ENCODE data around the gene NSUN6.

The NSUN6 gene, protein sequence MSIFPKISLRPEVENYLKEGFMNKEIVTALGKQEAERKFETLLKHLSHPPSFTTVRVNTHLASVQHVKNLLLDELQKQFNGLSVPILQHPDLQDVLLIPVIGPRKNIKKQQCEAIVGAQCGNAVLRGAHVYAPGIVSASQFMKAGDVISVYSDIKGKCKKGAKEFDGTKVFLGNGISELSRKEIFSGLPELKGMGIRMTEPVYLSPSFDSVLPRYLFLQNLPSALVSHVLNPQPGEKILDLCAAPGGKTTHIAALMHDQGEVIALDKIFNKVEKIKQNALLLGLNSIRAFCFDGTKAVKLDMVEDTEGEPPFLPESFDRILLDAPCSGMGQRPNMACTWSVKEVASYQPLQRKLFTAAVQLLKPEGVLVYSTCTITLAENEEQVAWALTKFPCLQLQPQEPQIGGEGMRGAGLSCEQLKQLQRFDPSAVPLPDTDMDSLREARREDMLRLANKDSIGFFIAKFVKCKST

DNA sequence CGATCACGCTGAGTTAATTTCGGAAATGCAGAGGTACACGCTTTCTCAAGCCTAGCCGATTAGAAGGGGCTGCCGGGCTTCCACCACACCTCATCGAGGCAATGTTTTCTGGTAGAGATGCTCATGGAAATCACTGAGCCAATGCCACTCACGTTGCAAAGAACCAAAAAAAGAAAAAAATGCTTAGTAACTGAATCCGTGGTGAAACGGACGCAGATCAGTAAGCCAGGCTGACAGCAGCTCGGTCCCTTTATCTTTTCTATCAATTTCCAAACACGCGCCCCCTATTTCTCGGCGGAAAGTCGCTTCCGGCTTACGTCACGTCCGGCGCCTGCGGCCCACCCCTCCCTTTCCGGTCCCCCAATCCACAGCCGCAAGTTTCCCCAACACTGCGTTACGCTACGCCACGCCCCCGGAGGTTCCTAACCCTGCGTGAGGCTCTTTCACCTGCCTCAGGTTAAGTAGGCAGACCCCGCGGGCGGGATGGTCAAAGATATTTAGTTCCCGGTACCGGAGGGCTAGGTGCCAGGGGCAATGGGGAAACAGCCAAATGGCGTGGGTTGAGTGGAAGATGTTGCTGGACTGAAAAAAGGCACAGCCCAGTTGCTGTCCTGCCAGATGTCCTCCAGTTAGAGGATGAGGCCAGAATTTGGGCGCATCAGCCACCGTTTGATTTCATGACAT is at the start of gene NSUN6:
Gene NSUN6 (minus strand): TSS at position 264 of the 684 bp plus-strand sequence. CDS start 384 bp downstream, outside the sequence.
- peaks cover 0 to 6% of the 10 kb centered on the region in 2 donors for H3K36me3 ChIP-seq (ENCODE audit: control insufficient read depth in 1 of 2, insufficient read depth in 2 of 2, low read length in 2 of 2)
- peaks cover 0 to 20% of the 10 kb centered on the region in 2 donors for H3K4me1 ChIP-seq (ENCODE audit: control insufficient read depth in 1 of 2, insufficient read depth in 2 of 2, low read length in 2 of 2)
- H3K27ac ChIP-seq (ENCODE audit: low read length), result peak within 1 kb of the TSS; percentile 93
- H3K4me3 ChIP-seq (ENCODE audit: low read depth in 1 of 2, low read length in 2 of 2), result peak within 1 kb of the TSS; percentile 86 to 98
- no peaks in the 10 kb centered on the region for H3K27me3 ChIP-seq (ENCODE audit: low read depth, low read length)
- no peaks in the 10 kb centered on the region for H3K9me3 ChIP-seq (ENCODE audit: control insufficient read depth in 1 of 2, low read length in 2 of 2)

DNA sequence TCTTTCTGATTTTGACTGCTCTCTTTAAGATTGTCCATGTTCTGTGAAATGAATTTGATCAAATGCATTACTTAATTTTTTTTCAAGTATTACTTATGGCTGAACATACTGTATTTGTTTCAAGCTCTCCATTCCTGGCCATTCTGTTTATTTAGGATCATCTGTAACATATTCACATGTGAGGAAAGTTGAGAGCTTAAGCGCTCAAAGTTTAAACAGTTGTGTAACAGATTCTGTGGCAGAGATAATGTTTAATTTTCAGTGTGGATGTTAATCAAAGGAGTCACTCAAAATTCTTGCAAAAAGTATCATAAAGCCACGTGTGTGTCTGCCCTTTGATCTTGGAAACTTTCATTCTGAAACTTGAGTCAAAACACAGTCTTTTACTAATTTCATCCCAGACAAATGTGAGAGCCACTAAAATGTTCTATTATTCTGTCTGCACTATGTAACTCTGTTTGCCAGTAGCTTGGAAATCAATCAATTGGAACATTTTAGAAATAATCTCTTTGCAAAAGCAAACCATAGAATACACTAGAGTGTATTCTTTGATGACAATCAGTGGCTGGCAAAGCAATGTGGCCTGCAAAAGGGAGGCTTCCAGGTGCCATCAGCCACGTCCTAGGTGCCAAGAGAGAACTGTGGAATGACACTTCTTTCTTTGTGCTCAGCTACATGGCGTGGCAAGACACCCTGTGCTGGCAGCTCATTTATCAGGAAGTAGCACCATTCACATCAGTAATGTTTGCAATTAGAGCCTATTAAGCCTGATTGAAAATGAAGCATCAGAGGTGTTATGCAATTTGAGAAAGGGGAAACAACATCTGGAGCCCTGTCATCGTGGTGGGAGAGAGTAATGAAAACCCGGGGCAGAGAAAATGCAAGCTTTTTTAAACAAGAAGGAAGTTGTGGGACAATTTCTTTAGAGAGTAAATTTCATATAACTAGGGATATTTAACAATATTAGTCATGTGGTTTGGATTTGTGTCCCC is 48.8 kb upstream of the NSUN6 start:
- Histone ChIP-seq H3K36me3 (ENCODE audit: control insufficient read depth in 1 of 2, insufficient read depth in 2 of 2, low read length in 2 of 2) (no peaks in the 10 kb centered on the region), H3K27ac (ENCODE audit: low read length) (no peak overlapping the region), H3K9me3 (ENCODE audit: control insufficient read depth in 1 of 2, low read length in 2 of 2) (peaks cover 0 to 4% of the 10 kb centered on the region in 2 donors), H3K4me3 (ENCODE audit: low read depth in 1 of 2, low read length in 2 of 2) (no peak overlapping the region), H3K4me1 (ENCODE audit: control insufficient read depth in 1 of 2, insufficient read depth in 2 of 2, low read length in 2 of 2) (no peaks in the 10 kb centered on the region), H3K27me3 (ENCODE audit: low read depth, low read length) (no peaks in the 10 kb centered on the region)

GRCh38 chr10:18690541-18690940 is 39.2 kb upstream of the NSUN6 start:
- Histone ChIP-seq H3K27me3 (ENCODE audit: low read depth, low read length) (no peaks in the 10 kb centered on the region), H3K4me3 (ENCODE audit: low read depth in 1 of 2, low read length in 2 of 2) (no peak overlapping the region), H3K9me3 (ENCODE audit: control insufficient read depth in 1 of 2, low read length in 2 of 2) (no peaks in the 10 kb centered on the region), H3K27ac (ENCODE audit: low read length) (no peak overlapping the region), H3K36me3 (ENCODE audit: control insufficient read depth in 1 of 2, insufficient read depth in 2 of 2, low read length in 2 of 2) (no peaks in the 10 kb centered on the region), H3K4me1 (ENCODE audit: control insufficient read depth in 1 of 2, insufficient read depth in 2 of 2, low read length in 2 of 2) (no peaks in the 10 kb centered on the region)

GRCh38 chr10:18689498-18689897 is 38.1 kb upstream of the NSUN6 start:
- Histone ChIP-seq H3K9me3 (ENCODE audit: control insufficient read depth in 1 of 2, low read length in 2 of 2) (no peaks in the 10 kb centered on the region), H3K4me1 (ENCODE audit: control insufficient read depth in 1 of 2, insufficient read depth in 2 of 2, low read length in 2 of 2) (no peaks in the 10 kb centered on the region), H3K27ac (ENCODE audit: low read length) (no peak overlapping the region), H3K36me3 (ENCODE audit: control insufficient read depth in 1 of 2, insufficient read depth in 2 of 2, low read length in 2 of 2) (no peaks in the 10 kb centered on the region), H3K27me3 (ENCODE audit: low read depth, low read length) (no peaks in the 10 kb centered on the region), H3K4me3 (ENCODE audit: low read depth in 1 of 2, low read length in 2 of 2) (no peak overlapping the region)

DNA sequence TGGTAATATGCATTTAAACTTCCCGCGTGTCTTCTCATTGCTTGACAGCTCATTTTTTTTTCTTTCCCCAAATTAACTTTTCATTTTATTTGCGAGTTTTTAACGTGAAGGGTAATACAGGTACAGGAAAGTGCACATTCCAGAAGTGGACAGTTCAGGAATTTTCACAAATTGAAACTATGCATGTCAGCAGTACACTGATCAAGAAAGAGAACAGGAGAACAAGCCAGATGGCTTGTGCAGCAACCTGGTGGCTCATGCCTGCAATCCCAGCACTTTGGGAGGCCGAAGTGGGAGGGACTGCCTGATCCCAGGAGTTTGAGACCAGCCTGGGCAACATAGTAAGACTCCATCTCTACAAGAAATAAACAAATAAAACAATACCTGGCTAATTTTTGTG is 36.3 kb upstream of the NSUN6 start:
- no peak overlapping the region for H3K4me3 ChIP-seq (ENCODE audit: low read depth in 1 of 2, low read length in 2 of 2)
- no peaks in the 10 kb centered on the region for H3K27me3 ChIP-seq (ENCODE audit: low read depth, low read length)
- no peaks in the 10 kb centered on the region for H3K9me3 ChIP-seq (ENCODE audit: control insufficient read depth in 1 of 2, low read length in 2 of 2)
- no peak overlapping the region for H3K27ac ChIP-seq (ENCODE audit: low read length)
- no peaks in the 10 kb centered on the region for H3K36me3 ChIP-seq (ENCODE audit: control insufficient read depth in 1 of 2, insufficient read depth in 2 of 2, low read length in 2 of 2)
- H3K4me1 ChIP-seq (ENCODE audit: control insufficient read depth in 1 of 2, insufficient read depth in 2 of 2, low read length in 2 of 2), result no peaks in the 10 kb centered on the region

- H3K36me3 ChIP-seq (ENCODE audit: control insufficient read depth in 1 of 2, insufficient read depth in 2 of 2, low read length in 2 of 2), result no peaks in the 10 kb centered on the region
- H3K4me1 ChIP-seq (ENCODE audit: control insufficient read depth in 1 of 2, insufficient read depth in 2 of 2, low read length in 2 of 2), result no peaks in the 10 kb centered on the region
- no peak overlapping the region for H3K27ac ChIP-seq (ENCODE audit: low read length)
- no peaks in the 10 kb centered on the region for H3K27me3 ChIP-seq (ENCODE audit: low read depth, low read length)
- H3K4me3 ChIP-seq (ENCODE audit: low read depth in 1 of 2, low read length in 2 of 2), result no peak overlapping the region
- H3K9me3 ChIP-seq (ENCODE audit: control insufficient read depth in 1 of 2, low read length in 2 of 2), result no peaks in the 10 kb centered on the region
Measured at GRCh38 chr10:18687195-18687594, 35.8 kb upstream of the NSUN6 start.

DNA sequence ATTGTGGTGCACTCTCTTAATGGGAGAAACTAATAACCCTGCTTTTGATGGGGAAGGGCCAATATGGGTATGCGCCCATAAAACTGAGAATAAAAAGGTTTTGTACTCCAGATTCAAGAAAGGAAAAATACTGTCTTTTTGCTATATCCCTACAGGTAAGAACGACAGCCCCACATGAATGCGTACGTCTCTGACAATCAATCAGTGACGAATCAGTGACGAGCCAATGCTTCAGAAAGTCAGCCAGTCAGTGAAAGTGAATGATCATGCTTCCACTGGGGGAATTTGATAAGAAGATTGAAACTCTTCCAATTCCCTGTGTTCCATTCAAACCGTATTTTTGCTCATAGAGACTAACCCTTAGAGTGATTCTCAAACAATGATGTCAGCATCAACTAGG is 34.2 kb upstream of the NSUN6 start:
- Histone ChIP-seq H3K9me3 (ENCODE audit: control insufficient read depth in 1 of 2, low read length in 2 of 2) (no peaks in the 10 kb centered on the region), H3K4me1 (ENCODE audit: control insufficient read depth in 1 of 2, insufficient read depth in 2 of 2, low read length in 2 of 2) (no peaks in the 10 kb centered on the region), H3K36me3 (ENCODE audit: control insufficient read depth in 1 of 2, insufficient read depth in 2 of 2, low read length in 2 of 2) (no peaks in the 10 kb centered on the region), H3K27me3 (ENCODE audit: low read depth, low read length) (no peaks in the 10 kb centered on the region), H3K4me3 (ENCODE audit: low read depth in 1 of 2, low read length in 2 of 2) (no peak overlapping the region), H3K27ac (ENCODE audit: low read length) (no peak overlapping the region)

DNA sequence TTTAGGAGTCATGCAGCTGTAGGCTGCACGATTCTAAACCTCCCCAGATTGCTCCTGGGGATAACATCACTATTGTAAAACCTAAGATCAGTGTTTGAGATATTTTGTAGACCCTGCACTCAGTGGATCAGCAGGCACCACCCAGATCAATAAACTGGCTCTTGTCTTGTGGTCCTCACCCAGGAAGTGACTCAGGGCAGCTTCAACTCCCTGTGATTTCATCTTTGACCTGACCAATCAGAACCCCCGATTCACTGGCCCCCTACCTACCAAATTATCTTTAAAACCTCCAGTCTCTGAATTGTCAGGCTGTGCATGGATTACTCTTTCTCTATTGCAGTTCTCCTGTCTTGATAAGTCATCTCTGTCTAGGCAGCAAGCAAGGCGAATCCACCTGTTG is 33.6 kb upstream of the NSUN6 start:
- no peak overlapping the region for H3K4me3 ChIP-seq (ENCODE audit: low read depth in 1 of 2, low read length in 2 of 2)
- H3K27me3 ChIP-seq (ENCODE audit: low read depth, low read length), result no peaks in the 10 kb centered on the region
- no peaks in the 10 kb centered on the region for H3K36me3 ChIP-seq (ENCODE audit: control insufficient read depth in 1 of 2, insufficient read depth in 2 of 2, low read length in 2 of 2)
- no peak overlapping the region for H3K27ac ChIP-seq (ENCODE audit: low read length)
- no peaks in the 10 kb centered on the region for H3K4me1 ChIP-seq (ENCODE audit: control insufficient read depth in 1 of 2, insufficient read depth in 2 of 2, low read length in 2 of 2)
- no peaks in the 10 kb centered on the region for H3K9me3 ChIP-seq (ENCODE audit: control insufficient read depth in 1 of 2, low read length in 2 of 2)

GRCh38 chr10:18684416-18684815 is 33.0 kb upstream of the NSUN6 start:
- Histone ChIP-seq H3K4me3 (ENCODE audit: low read depth in 1 of 2, low read length in 2 of 2) (no peak overlapping the region), H3K27me3 (ENCODE audit: low read depth, low read length) (no peaks in the 10 kb centered on the region), H3K9me3 (ENCODE audit: control insufficient read depth in 1 of 2, low read length in 2 of 2) (no peaks in the 10 kb centered on the region), H3K27ac (ENCODE audit: low read length) (no peak overlapping the region), H3K4me1 (ENCODE audit: control insufficient read depth in 1 of 2, insufficient read depth in 2 of 2, low read length in 2 of 2) (no peaks in the 10 kb centered on the region), H3K36me3 (ENCODE audit: control insufficient read depth in 1 of 2, insufficient read depth in 2 of 2, low read length in 2 of 2) (no peaks in the 10 kb centered on the region)

DNA sequence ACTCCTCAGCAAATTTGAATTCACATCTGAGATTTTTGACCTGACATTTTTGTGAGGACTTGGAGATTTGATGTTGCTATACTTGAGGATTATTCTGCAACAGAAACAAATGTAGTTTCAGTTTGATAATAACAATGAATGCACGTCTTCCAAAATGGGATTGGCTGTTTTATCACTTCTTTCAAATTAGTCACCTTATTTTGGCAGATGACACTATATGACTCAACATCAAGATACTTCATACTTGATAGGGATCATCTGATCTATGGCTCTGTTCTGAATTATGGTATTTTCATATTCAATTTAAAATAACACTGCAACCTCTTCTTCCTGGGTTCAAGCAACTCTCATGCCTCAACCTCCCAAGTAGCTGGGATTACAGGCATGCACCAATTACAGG is 32.0 kb upstream of the NSUN6 start:
- Histone ChIP-seq H3K36me3 (ENCODE audit: control insufficient read depth in 1 of 2, insufficient read depth in 2 of 2, low read length in 2 of 2) (no peaks in the 10 kb centered on the region), H3K9me3 (ENCODE audit: control insufficient read depth in 1 of 2, low read length in 2 of 2) (no peaks in the 10 kb centered on the region), H3K4me3 (ENCODE audit: low read depth in 1 of 2, low read length in 2 of 2) (no peak overlapping the region), H3K27ac (ENCODE audit: low read length) (no peak overlapping the region), H3K27me3 (ENCODE audit: low read depth, low read length) (no peaks in the 10 kb centered on the region), H3K4me1 (ENCODE audit: control insufficient read depth in 1 of 2, insufficient read depth in 2 of 2, low read length in 2 of 2) (no peaks in the 10 kb centered on the region)

- H3K9me3 ChIP-seq (ENCODE audit: control insufficient read depth in 1 of 2, low read length in 2 of 2), result no peaks in the 10 kb centered on the region
- H3K27me3 ChIP-seq (ENCODE audit: low read depth, low read length), result no peaks in the 10 kb centered on the region
- H3K4me3 ChIP-seq (ENCODE audit: low read depth in 1 of 2, low read length in 2 of 2), result no peak overlapping the region
- no peaks in the 10 kb centered on the region for H3K4me1 ChIP-seq (ENCODE audit: control insufficient read depth in 1 of 2, insufficient read depth in 2 of 2, low read length in 2 of 2)
- H3K27ac ChIP-seq (ENCODE audit: low read length), result no peak overlapping the region
- no peaks in the 10 kb centered on the region for H3K36me3 ChIP-seq (ENCODE audit: control insufficient read depth in 1 of 2, insufficient read depth in 2 of 2, low read length in 2 of 2)
Measured at GRCh38 chr10:18681971-18682411, 30.6 kb upstream of the NSUN6 start.
